ENCODE measurements around the gene FURIN.

DNA sequence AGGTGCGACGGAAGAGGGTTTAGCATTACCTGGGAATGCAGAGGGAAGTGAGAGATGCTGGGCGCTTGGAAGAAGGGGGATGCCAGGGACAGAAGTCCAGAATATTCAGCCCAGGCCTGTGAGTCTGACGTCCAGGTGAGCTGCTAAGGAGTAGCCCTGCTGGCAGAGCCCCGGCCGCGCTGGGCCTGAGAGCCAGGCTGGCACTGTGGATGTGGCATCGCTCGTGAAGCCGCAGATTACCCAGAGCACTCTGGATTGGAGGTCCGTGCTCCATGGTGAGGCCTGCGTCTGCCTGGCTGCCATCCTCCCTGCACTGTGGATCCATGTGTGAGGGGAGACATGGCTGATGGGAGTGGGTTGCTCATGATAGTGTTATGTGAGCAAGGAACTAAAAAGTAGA, 49.2 kb downstream of the FURIN start:
- TF ChIP-seq GATA3 (IDR thresholded peaks at IDR 0.05; ENCODE audit: low read depth, low read length) (no peak), GATA2 (IDR thresholded peaks at IDR 0.05; ENCODE audit: low read depth, low read length) (no peak)

All from SH-SY5Y (cell line).